Effector memory CD8-positive, alpha-beta T cell (primary cell): ENCODE results near the gene DNAJC7.
A peak's percentile ranks its signal among the peaks of the same experiment; 100 is the strongest.
"Not testable (repeated sequence)": the region's sequence is repeated elsewhere in the genome, so short reads cannot be mapped to it uniquely, and the experiment has no call there.

Experiments used
- ATAC-seq: fragments of 150-1000 bp; cut with Tn5 transposase; replicated peaks from 2 replicates; pipeline ENCODE4 v1.10.0; 2021; ENCODE audit warnings: mild to moderate bottlenecking, moderate library complexity
- DNase-seq, 3 experiments: peaks; one replicate each; pipeline ENCODE4 v3.0.0; 2021
- H3K27ac Mint-ChIP-seq, 2 donors: one replicate each; pipeline ENCODE4 v1.8.0; 2022; ENCODE audit warnings: mild to moderate bottlenecking in 2 of 2, mixed read lengths in 2 of 2, moderate library complexity in 2 of 2
- H3K27me3 Mint-ChIP-seq, 2 donors: one replicate each; pipeline ENCODE4 v1.8.0; 2022; ENCODE audit warnings: mixed read lengths in 2 of 2
- H3K36me3 Mint-ChIP-seq: one replicate; pipeline ENCODE4 v1.8.0; 2022; ENCODE audit warnings: mild to moderate bottlenecking, moderate library complexity, mixed read lengths; ENCODE audit not compliant: insufficient read depth
- H3K4me1 Mint-ChIP-seq, 2 donors: one replicate each; pipeline ENCODE4 v1.8.0; 2022; ENCODE audit warnings: low read depth in 2 of 2, mixed read lengths in 2 of 2
- H3K4me3 Mint-ChIP-seq, 2 donors: one replicate each; pipeline ENCODE4 v1.8.0; 2022; ENCODE audit warnings: mild to moderate bottlenecking in 2 of 2, mixed read lengths in 2 of 2, moderate library complexity in 2 of 2
- H3K9me3 Mint-ChIP-seq, 2 donors: one replicate each; pipeline ENCODE4 v1.8.0; 2022; ENCODE audit warnings: mixed read lengths in 2 of 2

DNAJC7 gene

DNA sequence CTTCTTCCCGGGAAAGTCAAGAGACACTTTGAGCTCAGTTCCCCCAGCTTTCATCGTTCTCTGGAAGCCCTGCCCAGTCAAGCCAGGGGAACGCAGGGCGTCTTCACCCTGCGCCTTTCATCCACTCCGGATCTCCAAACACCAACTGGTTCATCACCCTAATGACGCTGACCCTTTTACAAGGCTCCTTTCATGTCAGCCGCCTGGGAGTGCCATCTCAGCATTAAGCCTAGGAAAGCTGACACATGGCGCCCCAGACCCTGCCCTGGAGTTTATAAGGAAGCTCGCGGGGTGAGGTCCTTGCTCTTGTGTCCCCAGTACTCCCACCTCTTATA, 594 bp upstream of the DNAJC7 start:
- no peak for DNase-seq
- ATAC-seq: no peak
- Mint-ChIP-seq H3K9me3 (peaks cover 0 to 2% of the 10 kb centered on the region in 2 donors), H3K4me3 (peak overlapping the region; percentile 96 to 99), H3K27me3 (no peaks in the 10 kb centered on the region), H3K36me3 (peaks cover 30% of the 10 kb centered on the region), H3K4me1 (peaks cover 54 to 62% of the 10 kb centered on the region in 2 donors), H3K27ac (peak overlapping the region; percentile 99)

DNA sequence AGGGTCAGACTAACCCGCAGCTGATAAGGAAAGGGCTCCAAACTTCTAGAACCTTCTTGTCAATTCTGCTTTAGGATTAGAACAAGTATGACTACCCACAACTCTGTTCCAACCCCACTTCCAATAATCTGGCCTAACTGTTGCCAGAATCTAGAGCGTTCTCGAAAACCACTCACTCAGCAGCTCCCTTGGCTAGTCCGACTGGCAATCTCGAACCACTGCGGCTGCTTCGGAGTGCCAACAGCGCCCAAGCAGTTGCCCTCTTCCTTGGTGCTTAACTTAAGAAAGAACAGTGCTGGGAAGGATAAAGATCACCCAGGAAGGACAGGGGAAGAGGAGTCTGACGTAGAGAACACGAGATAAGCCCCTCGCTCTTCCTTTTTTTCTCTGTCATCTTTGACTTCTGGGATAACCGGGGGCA, 818 bp downstream of the DNAJC7 start:
- no peak for ATAC-seq
- peaks cover 0 to 2% of the 10 kb centered on the region in 2 donors for H3K9me3 Mint-ChIP-seq
- H3K27ac Mint-ChIP-seq: peak overlapping the region; percentile 99
- peaks cover 59 to 74% of the 10 kb centered on the region in 2 donors for H3K4me1 Mint-ChIP-seq
- DNase-seq: no peak
- peak overlapping the region; percentile 96 to 99 for H3K4me3 Mint-ChIP-seq
- no peaks in the 10 kb centered on the region for H3K27me3 Mint-ChIP-seq
- peaks cover 30% of the 10 kb centered on the region for H3K36me3 Mint-ChIP-seq

DNA sequence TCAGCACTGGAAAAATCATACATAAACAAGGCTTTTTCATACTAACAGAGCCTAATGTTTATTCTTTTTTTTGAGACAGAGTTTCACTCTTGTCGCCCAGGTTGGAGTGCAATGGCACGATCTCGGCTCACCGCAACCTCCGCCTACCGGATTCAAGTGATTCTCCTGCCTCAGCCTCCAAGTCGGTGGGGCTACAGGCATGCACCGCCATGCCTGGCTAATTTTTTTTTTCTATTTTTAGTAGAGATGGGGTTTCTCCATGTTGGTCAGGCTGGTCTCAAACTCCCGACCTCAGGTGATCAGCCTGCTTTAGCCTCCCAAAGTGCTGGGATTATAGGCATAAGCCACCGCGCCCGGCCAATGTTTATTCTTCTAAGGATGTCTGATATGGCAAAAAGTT, 3.5 kb downstream of the DNAJC7 start:
- not testable (repeated sequence) for H3K9me3 Mint-ChIP-seq, ATAC-seq, H3K27me3 Mint-ChIP-seq, DNase-seq
- peak overlapping the region in 1 of 2 donors; percentile 65 for H3K27ac Mint-ChIP-seq
- H3K4me3 Mint-ChIP-seq: peak overlapping the region in 1 of 2 donors; percentile 35
- peaks cover 25% of the 10 kb centered on the region for H3K36me3 Mint-ChIP-seq
- peaks cover 61 to 79% of the 10 kb centered on the region in 2 donors for H3K4me1 Mint-ChIP-seq

DNA sequence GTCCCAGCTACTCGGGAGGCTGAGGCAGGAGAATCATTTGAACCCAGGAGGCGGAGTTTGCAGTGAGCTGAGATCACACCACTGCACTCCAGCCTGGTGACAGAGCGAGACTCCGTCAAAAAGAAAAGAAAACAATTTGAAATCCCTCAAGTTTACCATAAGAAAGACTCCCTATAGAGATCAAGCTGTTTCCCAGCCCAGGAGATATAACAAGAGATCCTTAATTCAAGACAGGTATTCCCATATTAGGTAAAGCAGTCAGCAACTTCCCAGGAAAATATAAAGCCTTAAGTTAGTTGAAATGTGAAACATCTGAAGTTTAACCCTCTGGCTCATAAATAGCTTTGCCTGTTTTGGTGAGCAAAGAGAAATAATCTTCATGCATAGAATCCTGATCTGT, 4.9 kb downstream of the DNAJC7 start:
- DNase-seq, ATAC-seq, H3K27me3 Mint-ChIP-seq, H3K27ac Mint-ChIP-seq, H3K9me3 Mint-ChIP-seq: not testable (repeated sequence)
- H3K4me3 Mint-ChIP-seq: peak overlapping the region in 1 of 2 donors; percentile 25
- H3K4me1 Mint-ChIP-seq: peaks cover 52 to 67% of the 10 kb centered on the region in 2 donors
- peaks cover 33% of the 10 kb centered on the region for H3K36me3 Mint-ChIP-seq

DNA sequence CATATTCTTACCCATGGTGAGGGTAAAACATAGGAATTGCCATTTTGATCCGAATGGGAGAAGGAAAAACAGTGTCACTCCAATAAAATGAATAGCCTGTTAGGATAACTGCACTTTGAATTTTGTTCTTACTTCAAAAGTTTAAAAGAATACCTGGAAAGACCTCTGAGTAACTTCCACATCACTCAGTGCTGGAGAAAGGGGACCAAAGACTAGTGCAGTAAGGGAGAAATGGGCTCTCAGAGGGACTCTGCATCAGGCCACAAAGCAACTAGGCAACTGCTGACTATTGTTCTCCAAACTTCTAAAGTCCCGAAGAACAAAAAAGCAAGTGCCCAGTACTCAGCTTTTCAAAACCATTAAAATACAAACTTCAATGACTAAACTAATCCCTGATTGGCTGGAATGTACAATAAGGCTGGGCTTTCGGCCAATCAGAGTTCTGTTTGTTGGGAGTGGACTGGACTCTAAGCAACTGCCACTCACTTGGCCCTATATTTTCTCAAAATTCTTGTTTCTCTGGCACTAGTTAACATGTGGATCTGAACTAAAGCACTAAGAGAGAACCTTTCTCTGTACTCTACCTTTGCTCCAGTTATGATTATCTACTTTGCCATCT, 6.2 kb downstream of the DNAJC7 start:
- no peaks in the 10 kb centered on the region for H3K27me3 Mint-ChIP-seq
- no peak overlapping the region for H3K4me3 Mint-ChIP-seq
- H3K9me3 Mint-ChIP-seq: no peaks in the 10 kb centered on the region
- H3K4me1 Mint-ChIP-seq: peaks cover 44 to 63% of the 10 kb centered on the region in 2 donors
- no peak for DNase-seq
- peaks cover 31% of the 10 kb centered on the region for H3K36me3 Mint-ChIP-seq
- H3K27ac Mint-ChIP-seq: peak overlapping the region in 1 of 2 donors; percentile 9
- no peak for ATAC-seq

DNA sequence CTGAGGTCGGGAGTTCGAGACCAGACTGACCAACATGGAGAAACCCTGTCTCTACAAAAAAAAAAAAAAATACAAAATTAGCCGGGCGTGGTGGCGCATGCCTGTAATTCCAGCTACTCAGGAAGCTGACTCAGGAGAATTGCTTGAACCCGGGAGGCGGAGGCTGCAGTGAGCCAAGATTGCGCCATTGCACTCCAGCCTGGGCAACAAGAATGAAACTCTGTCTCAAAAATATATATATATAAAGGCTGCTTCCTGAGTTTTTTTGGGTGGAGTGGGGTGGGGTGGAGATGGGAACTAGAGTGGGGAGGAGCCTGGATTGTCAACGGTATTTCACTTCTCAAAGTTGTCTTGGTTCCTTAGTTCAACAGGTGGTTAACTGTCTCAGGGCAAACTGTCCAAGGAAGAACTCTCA, 7.0 kb downstream of the DNAJC7 start:
- not testable (repeated sequence) for H3K27me3 Mint-ChIP-seq, H3K9me3 Mint-ChIP-seq, DNase-seq, H3K4me3 Mint-ChIP-seq, ATAC-seq
- Mint-ChIP-seq H3K27ac (peak overlapping the region in 1 of 2 donors; percentile 84), H3K36me3 (peaks cover 25% of the 10 kb centered on the region), H3K4me1 (peaks cover 40 to 63% of the 10 kb centered on the region in 2 donors)

DNA sequence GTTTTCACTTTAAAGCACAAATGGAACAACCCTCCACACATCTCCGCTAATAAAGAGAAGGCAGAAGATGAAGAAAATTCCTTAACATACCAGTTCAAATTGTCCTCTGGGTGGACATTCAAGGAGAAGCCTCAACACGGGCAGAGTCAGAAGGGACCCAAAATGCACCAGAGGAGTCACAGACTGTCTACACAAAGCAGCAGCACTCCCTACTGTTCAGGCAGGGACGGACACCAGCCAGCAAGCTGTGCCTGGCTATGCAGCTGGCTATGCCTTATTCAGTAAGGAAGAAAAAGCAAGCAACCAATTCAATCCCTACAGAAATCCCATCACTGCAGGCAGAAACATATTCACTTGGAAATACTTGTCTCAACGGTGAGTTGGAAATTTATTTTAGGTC, 8.1 kb downstream of the DNAJC7 start:
- ATAC-seq: no peak
- no peak overlapping the region for H3K4me3 Mint-ChIP-seq
- no peaks in the 10 kb centered on the region for H3K9me3 Mint-ChIP-seq
- peaks cover 21% of the 10 kb centered on the region for H3K36me3 Mint-ChIP-seq
- H3K27me3 Mint-ChIP-seq: no peaks in the 10 kb centered on the region
- peak overlapping the region in 1 of 2 donors; percentile 75 for H3K27ac Mint-ChIP-seq
- no peak for DNase-seq
- H3K4me1 Mint-ChIP-seq: peaks cover 40 to 67% of the 10 kb centered on the region in 2 donors

DNA sequence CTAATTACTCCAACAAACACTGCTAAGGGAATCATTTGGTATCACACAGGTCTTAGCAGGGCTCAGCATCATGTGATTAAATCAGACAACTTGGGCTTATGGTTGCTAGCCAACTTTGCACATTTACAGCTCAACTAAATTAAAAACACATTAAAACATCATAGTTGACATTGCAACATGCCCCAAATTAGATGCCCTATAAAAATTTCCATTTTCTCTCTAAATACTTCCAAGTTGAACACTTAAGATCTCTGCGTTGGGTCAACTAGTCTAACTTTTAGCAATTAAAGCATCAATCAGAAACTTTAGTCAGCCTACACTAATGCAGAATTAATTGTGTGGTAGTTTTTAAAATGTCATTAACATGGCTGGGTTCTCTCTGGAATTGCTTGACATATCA, 12.1 kb downstream of the DNAJC7 start:
- Mint-ChIP-seq H3K4me3 (no peak overlapping the region), H3K9me3 (no peaks in the 10 kb centered on the region), H3K36me3 (peaks cover 28% of the 10 kb centered on the region), H3K27ac (peak overlapping the region in 1 of 2 donors; percentile 77), H3K4me1 (peaks cover 25 to 48% of the 10 kb centered on the region in 2 donors), H3K27me3 (no peaks in the 10 kb centered on the region)
- no peak for DNase-seq
- ATAC-seq: no peak

DNA sequence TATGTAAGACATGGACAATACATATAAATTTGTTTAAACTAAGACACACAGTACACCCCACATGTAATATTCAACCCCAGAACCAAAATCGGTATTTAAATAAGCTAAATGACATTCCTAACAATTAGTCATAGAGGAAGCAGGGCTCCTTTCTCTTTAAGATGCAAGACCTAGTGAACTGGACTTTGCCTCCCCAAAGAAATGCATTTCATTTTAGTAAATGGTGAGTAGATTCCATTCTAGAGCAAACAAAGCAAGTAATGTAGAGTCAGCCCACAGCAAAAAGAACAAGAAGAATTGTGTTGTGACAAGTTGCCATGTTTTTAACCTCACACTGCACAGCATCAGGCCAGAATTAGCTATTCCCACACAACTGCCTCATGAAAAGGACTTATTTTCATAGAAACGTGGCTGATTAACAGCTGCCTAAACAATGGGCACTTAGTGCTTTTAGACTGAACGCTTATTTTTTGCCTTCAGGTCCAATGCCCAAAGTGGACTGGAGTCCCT, 14.4 kb downstream of the DNAJC7 start:
- no peaks in the 10 kb centered on the region for H3K9me3 Mint-ChIP-seq
- no peak for ATAC-seq
- H3K4me3 Mint-ChIP-seq: no peak overlapping the region
- no peak for DNase-seq
- peaks cover 15 to 34% of the 10 kb centered on the region in 2 donors for H3K4me1 Mint-ChIP-seq
- peaks cover 41% of the 10 kb centered on the region for H3K36me3 Mint-ChIP-seq
- H3K27me3 Mint-ChIP-seq: no peaks in the 10 kb centered on the region
- peak overlapping the region in 1 of 2 donors; percentile 38 for H3K27ac Mint-ChIP-seq

DNA sequence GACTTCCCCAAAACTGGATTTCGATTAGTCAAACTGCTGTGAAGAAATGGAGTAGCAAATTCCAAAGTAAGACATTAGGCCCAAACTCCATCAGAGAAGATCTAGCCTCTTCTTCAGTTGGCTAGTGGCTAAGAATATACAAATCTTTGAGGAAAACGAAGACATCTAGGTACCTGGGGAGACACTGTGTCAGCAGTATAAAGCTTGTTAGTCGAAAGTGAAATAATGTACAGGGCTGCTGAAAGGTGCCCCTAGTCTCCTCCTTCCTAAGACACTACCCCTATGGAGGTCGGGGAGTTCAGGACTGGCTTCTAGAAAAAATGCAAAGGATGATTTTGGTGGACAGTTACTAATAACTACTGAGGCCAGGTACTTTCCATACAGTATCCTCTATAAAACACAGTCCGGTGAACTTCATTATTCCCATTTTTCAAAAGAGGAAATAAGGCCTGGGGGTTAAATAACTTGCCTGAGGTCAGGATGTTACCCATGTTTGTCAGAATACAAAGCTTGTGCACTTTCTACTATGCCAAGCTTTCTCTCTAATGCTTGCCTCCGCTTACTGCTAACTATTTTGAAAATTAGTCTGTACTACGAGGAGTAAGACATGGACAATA, 15.0 kb downstream of the DNAJC7 start:
- peaks cover 43% of the 10 kb centered on the region for H3K36me3 Mint-ChIP-seq
- DNase-seq: no peak
- no peak for ATAC-seq

DNA sequence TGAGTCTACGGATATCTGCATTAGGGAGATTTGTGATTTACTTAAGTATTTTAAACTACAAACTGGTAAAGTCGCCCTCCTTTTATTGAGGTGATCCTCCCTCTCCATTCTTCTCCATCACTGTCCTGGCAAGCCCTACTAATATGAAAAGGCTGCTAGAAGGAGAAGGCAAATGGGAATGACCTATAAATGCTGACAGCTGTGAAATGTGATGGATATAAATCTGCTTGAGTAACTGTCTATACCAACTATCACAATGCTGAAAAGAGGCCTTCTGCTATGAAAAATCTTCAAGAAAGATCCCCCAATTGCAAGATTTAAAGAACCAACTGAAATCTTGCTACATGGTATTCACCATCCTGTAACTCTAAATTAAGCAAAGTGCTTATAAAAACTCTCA, 15.5 kb downstream of the DNAJC7 start:
- Mint-ChIP-seq H3K36me3 (peaks cover 43% of the 10 kb centered on the region), H3K9me3 (no peaks in the 10 kb centered on the region), H3K27me3 (no peaks in the 10 kb centered on the region), H3K4me1 (peaks cover 12 to 32% of the 10 kb centered on the region in 2 donors), H3K27ac (peak overlapping the region in 1 of 2 donors; percentile 49), H3K4me3 (no peak overlapping the region)
- no peak for DNase-seq
- no peak for ATAC-seq

More for the DNA sequence above, 15.0 kb downstream of the DNAJC7 start:
- H3K4me1 Mint-ChIP-seq: peaks cover 15 to 34% of the 10 kb centered on the region in 2 donors
- peak overlapping the region in 1 of 2 donors; percentile 49 for H3K27ac Mint-ChIP-seq
- no peak overlapping the region for H3K4me3 Mint-ChIP-seq
- H3K9me3 Mint-ChIP-seq: no peaks in the 10 kb centered on the region
- no peaks in the 10 kb centered on the region for H3K27me3 Mint-ChIP-seq

DNA sequence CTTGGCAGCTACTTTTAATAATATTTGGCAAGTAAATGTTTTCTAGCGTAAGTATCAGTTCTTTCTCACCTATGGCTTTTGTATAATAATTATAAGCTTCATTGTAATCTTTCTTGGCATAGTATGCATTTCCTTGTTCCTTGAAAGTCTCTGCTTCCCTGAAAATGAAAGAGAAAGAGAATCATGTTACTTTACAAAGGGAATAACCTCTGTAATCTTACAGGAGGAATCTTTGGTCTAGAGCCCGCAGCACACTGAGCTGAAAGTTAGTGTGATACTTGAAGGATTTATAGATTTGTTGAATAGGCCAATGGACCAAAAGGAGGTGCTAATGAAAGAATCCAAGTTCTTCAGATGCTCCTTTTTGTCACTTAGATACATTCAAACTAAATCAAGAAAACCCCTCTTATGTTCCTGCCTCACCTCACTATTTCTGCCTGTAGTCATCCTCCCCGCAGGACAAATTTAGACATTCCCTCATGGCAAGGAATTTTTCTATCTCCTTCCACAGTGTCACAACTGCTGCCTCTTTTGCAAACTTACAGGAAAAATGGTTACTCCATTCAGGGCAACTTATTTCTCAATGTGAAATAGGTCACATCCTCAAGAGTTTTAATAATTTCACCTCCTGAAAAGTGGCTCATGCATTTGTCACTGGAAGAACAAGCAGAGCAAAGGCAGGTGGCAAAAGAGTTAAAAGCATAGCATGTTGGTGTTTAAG, 16.7 kb downstream of the DNAJC7 start:
- Mint-ChIP-seq H3K27ac (peak overlapping the region; percentile 53 to 75), H3K4me3 (no peak overlapping the region), H3K36me3 (peaks cover 53% of the 10 kb centered on the region), H3K27me3 (no peaks in the 10 kb centered on the region), H3K4me1 (peaks cover 11 to 28% of the 10 kb centered on the region in 2 donors), H3K9me3 (no peaks in the 10 kb centered on the region)
- no peak for ATAC-seq
- DNase-seq: no peak

DNA sequence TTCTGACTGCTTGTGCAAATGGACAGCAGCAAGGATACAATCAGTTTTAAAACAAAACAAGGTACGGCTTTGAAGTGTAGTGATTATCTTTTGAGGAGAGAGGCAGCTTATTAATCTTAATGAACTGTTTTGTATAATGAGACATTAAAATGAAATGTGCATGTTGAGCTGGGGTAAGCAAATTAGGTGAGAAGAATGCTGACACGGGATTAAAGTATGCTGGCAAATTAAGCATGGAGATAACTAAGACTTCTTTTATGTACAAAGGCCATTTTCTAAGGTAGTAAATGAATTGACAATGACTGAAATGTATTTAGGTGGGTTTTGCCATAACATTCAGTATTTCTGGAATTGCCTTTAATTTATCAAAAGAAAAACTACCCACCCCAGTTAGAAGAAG, 18.7 kb downstream of the DNAJC7 start:
- Mint-ChIP-seq H3K36me3 (peaks cover 73% of the 10 kb centered on the region), H3K27ac (no peak overlapping the region), H3K27me3 (no peaks in the 10 kb centered on the region), H3K4me3 (no peak overlapping the region), H3K9me3 (no peaks in the 10 kb centered on the region), H3K4me1 (peaks cover 5 to 13% of the 10 kb centered on the region in 2 donors)
- DNase-seq: no peak
- no peak for ATAC-seq
